ENCODE data around the gene KLK1.

DNA sequence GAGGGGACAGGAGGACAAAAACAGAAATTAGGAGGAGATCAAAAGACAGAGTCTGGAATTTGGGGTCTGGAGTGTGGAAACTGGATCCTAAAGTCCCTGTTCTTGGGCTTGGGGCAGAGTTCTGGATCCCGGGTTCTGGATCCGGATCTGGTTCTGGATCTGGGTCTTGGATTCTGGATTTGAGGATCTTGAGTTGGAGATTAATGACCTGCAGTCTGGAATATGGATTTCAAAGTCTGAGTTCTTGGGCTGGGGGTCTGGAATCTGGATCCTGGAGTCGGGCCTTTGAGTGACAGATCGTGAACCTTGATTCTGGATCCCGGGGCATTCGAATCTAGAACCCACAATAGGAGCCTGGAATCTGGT is 10.2 kb upstream of the KLK1 start:
- TF ChIP-seq, protein P1, sequence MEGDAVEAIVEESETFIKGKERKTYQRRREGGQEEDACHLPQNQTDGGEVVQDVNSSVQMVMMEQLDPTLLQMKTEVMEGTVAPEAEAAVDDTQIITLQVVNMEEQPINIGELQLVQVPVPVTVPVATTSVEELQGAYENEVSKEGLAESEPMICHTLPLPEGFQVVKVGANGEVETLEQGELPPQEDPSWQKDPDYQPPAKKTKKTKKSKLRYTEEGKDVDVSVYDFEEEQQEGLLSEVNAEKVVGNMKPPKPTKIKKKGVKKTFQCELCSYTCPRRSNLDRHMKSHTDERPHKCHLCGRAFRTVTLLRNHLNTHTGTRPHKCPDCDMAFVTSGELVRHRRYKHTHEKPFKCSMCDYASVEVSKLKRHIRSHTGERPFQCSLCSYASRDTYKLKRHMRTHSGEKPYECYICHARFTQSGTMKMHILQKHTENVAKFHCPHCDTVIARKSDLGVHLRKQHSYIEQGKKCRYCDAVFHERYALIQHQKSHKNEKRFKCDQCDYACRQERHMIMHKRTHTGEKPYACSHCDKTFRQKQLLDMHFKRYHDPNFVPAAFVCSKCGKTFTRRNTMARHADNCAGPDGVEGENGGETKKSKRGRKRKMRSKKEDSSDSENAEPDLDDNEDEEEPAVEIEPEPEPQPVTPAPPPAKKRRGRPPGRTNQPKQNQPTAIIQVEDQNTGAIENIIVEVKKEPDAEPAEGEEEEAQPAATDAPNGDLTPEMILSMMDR (IDR thresholded peaks at IDR 0.05; ENCODE audit: low read depth, low read length) = no peak
- no peak for TF ChIP-seq EZH2phosphoT487 (IDR thresholded peaks at IDR 0.05; ENCODE audit: low read depth)
